Endothelial cell of umbilical vein (primary cell): ENCODE results near the gene HIVEP1. TPM values are rescaled to one million over a fixed set of nuclear protein-coding genes. Genes with fewer than 3 reads are reported as not detected.

ENCODE experiments used
- BruUV-seq: library from RNA; stranded (reverse); fragments of 400-500 nt; replicated peaks from 2 replicates; lab custom pipeline; 2021; lab: Mats Ljungman, UMichigan
- CTCF ChIA-PET: fragments of 300-600, 350-600 bp; sonication (Branson Sonifier 250); formaldehyde crosslinking; loops from one replicate; lab custom pipeline; 2021; ENCODE audit warnings: antibody characterized with exemption, inconsistent platforms; lab: Charles Lee
- POLR2A ChIA-PET: fragments of 300-600, 350-600 bp; sonication (Branson Sonifier 250); formaldehyde crosslinking; loops from one replicate; lab custom pipeline; 2021; ENCODE audit warnings: antibody characterized with exemption, inconsistent platforms; lab: Charles Lee
- DNase-seq: peaks from one replicate; pipeline ENCODE4 v3.0.0-alpha.2; 2011; ENCODE audit warnings: low read depth, low spot score
- FAIRE-seq: peaks from 2 replicates; lab custom pipeline; 2011; peaks lifted over from hg19 to GRCh38; lab: Jason Lieb, UNC
- H2AFZ ChIP-seq: 2 replicates; pipeline ENCODE4 v1.6.0; 2012; ENCODE audit warnings: low read depth, low read length, control low read depth, inconsistent platforms
- H3K27ac ChIP-seq: 2 replicates; pipeline ENCODE4 v1.5.1; 2011; ENCODE audit warnings: low read depth, mild to moderate bottlenecking, control low read depth, low read length, moderate library complexity; ENCODE audit not compliant: insufficient read depth
- H3K27me3 ChIP-seq, 2 experiments: 2 replicates each; pipeline versions ENCODE4 v1.6.0 to v1.6.1; 2011; ENCODE audit warnings: low read length in 2 of 2, mixed read lengths in 1 of 2; ENCODE audit not compliant: control insufficient read depth in 2 of 2, insufficient read depth in 2 of 2
- H3K36me3 ChIP-seq, 2 experiments: 2 replicates in 1 of 2; 3 replicates in 1 of 2; pipeline ENCODE4 v1.5.1; 2011; ENCODE audit warnings: low read length in 2 of 2, mild to moderate bottlenecking in 1 of 2, moderate library complexity in 1 of 2; ENCODE audit not compliant: control insufficient read depth in 2 of 2, insufficient read depth in 2 of 2; ENCODE audit errors: extremely low read depth in 1 of 2
- H3K4me1 ChIP-seq: 3 replicates; pipeline ENCODE4 v1.5.1; 2011; ENCODE audit warnings: mild to moderate bottlenecking, low read length; ENCODE audit not compliant: control insufficient read depth, insufficient read depth; ENCODE audit errors: extremely low read depth
- H3K4me2 ChIP-seq: 2 replicates; pipeline ENCODE4 v1.6.1; 2011; ENCODE audit warnings: low read length, control low read depth, mixed read lengths; ENCODE audit not compliant: insufficient read depth
- H3K4me3 ChIP-seq, 3 experiments: fragments of 200-600 bp in 1 of 3; sonication (generic), shearing (Covaris generic) in 1 of 3; replicated peaks in 1 of 3; 2 replicates each; pipeline ENCODE4 v1.5.1; 2011 to 2016; ENCODE audit warnings: control low read depth in 3 of 3, low read length in 3 of 3, mild to moderate bottlenecking in 2 of 3, inconsistent platforms in 1 of 3, low read depth in 1 of 3, moderate library complexity in 1 of 3; ENCODE audit not compliant: insufficient read depth in 1 of 3
- H3K79me2 ChIP-seq: 2 replicates; pipeline ENCODE4 v1.6.0; 2012; ENCODE audit warnings: low read length, inconsistent platforms; ENCODE audit not compliant: control insufficient read depth, insufficient read depth
- H3K9ac ChIP-seq: replicated peaks from 2 replicates; pipeline ENCODE3; 2011; ENCODE audit warnings: low read length, control low read depth; ENCODE audit not compliant: insufficient read depth; ENCODE audit errors: extremely low read depth
- H3K9me1 ChIP-seq: replicated peaks from 3 replicates; pipeline ENCODE4 v1.6.0; 2011; ENCODE audit warnings: mild to moderate bottlenecking, low read length; ENCODE audit not compliant: control insufficient read depth, insufficient read depth; ENCODE audit errors: extremely low read depth
- H3K9me3 ChIP-seq: replicated peaks from 2 replicates; pipeline ENCODE4 v1.5.1; 2012; ENCODE audit warnings: low read length, inconsistent platforms; ENCODE audit not compliant: control insufficient read depth, insufficient read depth
- H4K20me1 ChIP-seq: replicated peaks from 2 replicates; pipeline ENCODE3; 2011; ENCODE audit warnings: mild to moderate bottlenecking, low read length; ENCODE audit not compliant: control insufficient read depth, insufficient read depth; ENCODE audit errors: extremely low read depth
- EZH2 ChIP-seq: IDR thresholded peaks from 2 replicates; pipeline ENCODE4 v1.6.1; 2012; ENCODE audit warnings: borderline replicate concordance, low read depth, mild to moderate bottlenecking, moderate library complexity, low read length, inconsistent platforms; ENCODE audit not compliant: severe bottlenecking
- FOS ChIP-seq: IDR thresholded peaks from 2 replicates; pipeline ENCODE4 v1.6.1; 2011; ENCODE audit warnings: mild to moderate bottlenecking, low read length, moderate library complexity, borderline replicate concordance; ENCODE audit not compliant: insufficient read depth
- GATA2 ChIP-seq: IDR thresholded peaks from 2 replicates; pipeline ENCODE4 v1.7.0; 2011; ENCODE audit warnings: low read depth, mild to moderate bottlenecking, moderate library complexity, mixed read lengths, low read length; ENCODE audit not compliant: insufficient read length, insufficient read depth
- JUN ChIP-seq: IDR thresholded peaks from 2 replicates; pipeline ENCODE4 v1.6.1; 2011; ENCODE audit warnings: borderline replicate concordance, low read depth; ENCODE audit not compliant: insufficient read length, insufficient read depth
- MYC ChIP-seq: IDR thresholded peaks from one replicate; pipeline ENCODE4 v1.6.1; 2011; ENCODE audit warnings: mild to moderate bottlenecking, low read depth, low read length
- POLR2A ChIP-seq: IDR thresholded peaks from 2 replicates; pipeline ENCODE4 v1.6.1; 2012; ENCODE audit warnings: low read depth, mild to moderate bottlenecking, control low read depth, low read length
- POLR2AphosphoS5 ChIP-seq: IDR thresholded peaks from 2 replicates; pipeline ENCODE4 v1.6.1; 2012; ENCODE audit warnings: low read depth, mild to moderate bottlenecking, control low read depth, low read length, moderate library complexity; ENCODE audit not compliant: insufficient read depth
- dilution Hi-C: fragments of 300-500 bp; cut with MboI; formaldehyde crosslinking; loops from one replicate; pipeline ENCODE4 v1.15.0; 2019; ENCODE audit warnings: low sequenced_read_pairs; ENCODE audit not compliant: extremely low pct_ligation_motif_present
- intact Hi-C: fragments of 100-400 bp; cut with micrococcal nuclease; formaldehyde crosslinking; loops from one replicate; pipeline ENCODE4 v1.10.0; 2022
- polyA plus RNA-seq, 4 experiments: library from polyadenylated mRNA; depleted of rRNA in 3 of 4; stranded (reverse) in 3 of 4; unstranded in 1 of 4; fragments of >200 nt; gene quantifications; 2 replicates each; pipeline versions ENCODE4 v1.2.1 to v1.2.3, GENCODE V29; 2011 to 2012; ENCODE audit warnings: missing spikeins in 1 of 4
- total RNA-seq: library from RNA; stranded (reverse); gene quantifications from 2 replicates; pipeline ENCODE4 v1.2.3, GENCODE V29; 2021
- TF ChIP-seq, protein P1 (sequence below): IDR thresholded peaks from 2 replicates; pipeline ENCODE4 v1.6.1; 2011; ENCODE audit not compliant: insufficient read depth, insufficient read length
- TF ChIP-seq, protein P2 (sequence below), 2 donors: IDR thresholded peaks; 1 replicate in 1 of 2; 2 replicates in 1 of 2; pipeline ENCODE4 v1.5.1; 2011; ENCODE audit warnings: low read length in 2 of 2, mild to moderate bottlenecking in 2 of 2, moderate library complexity in 2 of 2, control low read depth in 1 of 2, inconsistent platforms in 1 of 2, low read depth in 1 of 2; ENCODE audit not compliant: insufficient read depth in 1 of 2; ENCODE audit errors: extremely low read depth in 1 of 2

The HIVEP1 gene
- total and polyA plus RNA-seq, 2 donors (not counting 3 experiments of a cell fraction or from before 2014, with no cell fraction given) = 33.5 to 49.2 TPM

DNA sequence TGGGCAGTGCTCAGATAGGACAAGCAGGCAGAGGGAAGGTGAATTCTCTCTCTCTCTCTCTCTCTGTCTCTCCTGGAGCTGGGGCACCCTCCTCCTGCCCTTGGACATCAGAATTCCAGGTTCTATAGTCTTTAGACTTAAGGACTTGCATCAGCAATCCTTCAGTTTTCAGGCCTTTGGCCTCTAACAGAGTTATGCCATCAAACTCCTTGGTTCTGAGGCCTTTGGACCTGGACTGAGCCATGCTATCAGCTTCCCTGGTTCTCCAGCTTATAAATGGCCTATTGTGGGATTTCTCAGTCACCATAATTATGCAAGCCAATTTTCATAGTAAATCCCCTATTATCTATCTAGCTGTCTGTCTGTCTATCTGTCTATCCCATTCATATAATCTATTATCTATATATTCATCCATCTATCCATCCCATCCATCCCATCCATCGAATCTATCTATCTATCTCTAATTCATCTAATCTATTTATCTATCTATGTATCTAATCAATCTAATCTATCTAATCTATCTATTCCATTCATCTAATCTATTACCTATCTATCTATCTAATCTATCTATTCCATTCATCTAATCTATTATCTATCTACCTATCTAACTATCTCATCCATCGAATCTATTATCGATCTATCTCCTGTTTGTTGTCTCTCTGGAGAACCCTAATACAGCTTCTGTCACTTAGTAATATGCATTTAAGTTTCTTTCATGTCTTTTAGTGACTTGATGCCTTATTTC is 48.2 kb upstream of the HIVEP1 start:
- Histone ChIP-seq H3K27me3 (no peaks in the 10 kb centered on the region), H3K9ac (no peak overlapping the region), H3K9me1 (no peaks in the 10 kb centered on the region), H4K20me1 (no peaks in the 10 kb centered on the region), H3K36me3 (no peaks in the 10 kb centered on the region), H3K27ac (no peak overlapping the region), H2AFZ (no peak overlapping the region), H3K4me1 (no peaks in the 10 kb centered on the region), H3K4me2 (no peak overlapping the region), H3K79me2 (no peaks in the 10 kb centered on the region), H3K9me3 (no peaks in the 10 kb centered on the region), H3K4me3 (no peak overlapping the region)
- no peak for FAIRE-seq
- POLR2A ChIA-PET = no interaction called here
- DNase-seq = no peak
- intact Hi-C loops (no loop called here), dilution Hi-C loops (no loop called here)
- no TSS peak for BruUV-seq
- TF ChIP-seq JUN (no peak), EZH2 (no peak), FOS (no peak), POLR2AphosphoS5 (no peak), POLR2A (no peak), GATA2 (no peak)
- CTCF ChIA-PET = no interaction called here

GRCh38 chr6:11964729-11965335 is 47.3 kb upstream of the HIVEP1 start:
- Histone ChIP-seq H3K9ac (no peak overlapping the region), H3K27me3 (no peaks in the 10 kb centered on the region), H3K9me3 (no peaks in the 10 kb centered on the region), H3K4me2 (no peak overlapping the region), H3K27ac (no peak overlapping the region), H3K4me3 (no peak overlapping the region), H3K36me3 (no peaks in the 10 kb centered on the region), H3K9me1 (no peaks in the 10 kb centered on the region), H3K4me1 (no peaks in the 10 kb centered on the region), H3K79me2 (no peaks in the 10 kb centered on the region), H4K20me1 (no peaks in the 10 kb centered on the region), H2AFZ (no peak overlapping the region)
- intact Hi-C loops = no loop called here
- TF ChIP-seq POLR2A (no peak), JUN (no peak), GATA2 (no peak), MYC (no peak), POLR2AphosphoS5 (no peak)
- TF ChIP-seq, protein P1, sequence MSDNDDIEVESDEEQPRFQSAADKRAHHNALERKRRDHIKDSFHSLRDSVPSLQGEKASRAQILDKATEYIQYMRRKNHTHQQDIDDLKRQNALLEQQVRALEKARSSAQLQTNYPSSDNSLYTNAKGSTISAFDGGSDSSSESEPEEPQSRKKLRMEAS = no peak
- TF ChIP-seq, protein P2, sequence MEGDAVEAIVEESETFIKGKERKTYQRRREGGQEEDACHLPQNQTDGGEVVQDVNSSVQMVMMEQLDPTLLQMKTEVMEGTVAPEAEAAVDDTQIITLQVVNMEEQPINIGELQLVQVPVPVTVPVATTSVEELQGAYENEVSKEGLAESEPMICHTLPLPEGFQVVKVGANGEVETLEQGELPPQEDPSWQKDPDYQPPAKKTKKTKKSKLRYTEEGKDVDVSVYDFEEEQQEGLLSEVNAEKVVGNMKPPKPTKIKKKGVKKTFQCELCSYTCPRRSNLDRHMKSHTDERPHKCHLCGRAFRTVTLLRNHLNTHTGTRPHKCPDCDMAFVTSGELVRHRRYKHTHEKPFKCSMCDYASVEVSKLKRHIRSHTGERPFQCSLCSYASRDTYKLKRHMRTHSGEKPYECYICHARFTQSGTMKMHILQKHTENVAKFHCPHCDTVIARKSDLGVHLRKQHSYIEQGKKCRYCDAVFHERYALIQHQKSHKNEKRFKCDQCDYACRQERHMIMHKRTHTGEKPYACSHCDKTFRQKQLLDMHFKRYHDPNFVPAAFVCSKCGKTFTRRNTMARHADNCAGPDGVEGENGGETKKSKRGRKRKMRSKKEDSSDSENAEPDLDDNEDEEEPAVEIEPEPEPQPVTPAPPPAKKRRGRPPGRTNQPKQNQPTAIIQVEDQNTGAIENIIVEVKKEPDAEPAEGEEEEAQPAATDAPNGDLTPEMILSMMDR (IDR thresholded peaks at IDR 0.05; ENCODE audit: extremely low read depth in 1 of 2, insufficient read depth in 1 of 2, low read depth in 1 of 2, low read length in 2 of 2) = no peak
- CTCF ChIA-PET = no interaction called here
- DNase-seq (no peak), FAIRE-seq (no peak)
- POLR2A ChIA-PET = no interaction called here
- no TSS peak for BruUV-seq
- dilution Hi-C loops = no loop called here
